ENCODE data around the gene ARHGEF11.

- TF ChIP-seq CTCF (IDR thresholded peaks at IDR 0.05), result no peak
- TF ChIP-seq POLR2AphosphoS5 (IDR thresholded peaks at IDR 0.05; ENCODE audit: low read depth, low read length), result no peak
- no peak for TF ChIP-seq REST (IDR thresholded peaks at IDR 0.05; ENCODE audit: insufficient read depth in 1 of 2, low read depth in 2 of 2, low read length in 1 of 2)
Measured at GRCh38 chr1:157085421-157085820, 39.9 kb upstream of the ARHGEF11 start.
